Measurements from ENCODE around the gene ABCA2.

The ABCA2 gene

GRCh38 chr9:137050570-137050969, 22.5 kb upstream of the ABCA2 start:
- H3K9ac ChIP-seq (ENCODE audit: low read length) = no peak overlapping the region
- H3K4me3 ChIP-seq (ENCODE audit: low read length) = no peak overlapping the region
- peaks cover 3% of the 10 kb centered on the region for H3K4me1 ChIP-seq (ENCODE audit: control insufficient read depth, insufficient read depth, low read length)
- no peak for DNase-seq (ENCODE audit: low read depth)
- H3K36me3 ChIP-seq (ENCODE audit: control insufficient read depth, insufficient read depth, low read length, severe bottlenecking) = no peaks in the 10 kb centered on the region
- H3K27me3 ChIP-seq (replicated peaks; ENCODE audit: control insufficient read depth, insufficient read depth, low read length) = peaks cover 60% of the 10 kb centered on the region
- no peaks in the 10 kb centered on the region for H3K9me3 ChIP-seq (ENCODE audit: control insufficient read depth, low read length)

DNA sequence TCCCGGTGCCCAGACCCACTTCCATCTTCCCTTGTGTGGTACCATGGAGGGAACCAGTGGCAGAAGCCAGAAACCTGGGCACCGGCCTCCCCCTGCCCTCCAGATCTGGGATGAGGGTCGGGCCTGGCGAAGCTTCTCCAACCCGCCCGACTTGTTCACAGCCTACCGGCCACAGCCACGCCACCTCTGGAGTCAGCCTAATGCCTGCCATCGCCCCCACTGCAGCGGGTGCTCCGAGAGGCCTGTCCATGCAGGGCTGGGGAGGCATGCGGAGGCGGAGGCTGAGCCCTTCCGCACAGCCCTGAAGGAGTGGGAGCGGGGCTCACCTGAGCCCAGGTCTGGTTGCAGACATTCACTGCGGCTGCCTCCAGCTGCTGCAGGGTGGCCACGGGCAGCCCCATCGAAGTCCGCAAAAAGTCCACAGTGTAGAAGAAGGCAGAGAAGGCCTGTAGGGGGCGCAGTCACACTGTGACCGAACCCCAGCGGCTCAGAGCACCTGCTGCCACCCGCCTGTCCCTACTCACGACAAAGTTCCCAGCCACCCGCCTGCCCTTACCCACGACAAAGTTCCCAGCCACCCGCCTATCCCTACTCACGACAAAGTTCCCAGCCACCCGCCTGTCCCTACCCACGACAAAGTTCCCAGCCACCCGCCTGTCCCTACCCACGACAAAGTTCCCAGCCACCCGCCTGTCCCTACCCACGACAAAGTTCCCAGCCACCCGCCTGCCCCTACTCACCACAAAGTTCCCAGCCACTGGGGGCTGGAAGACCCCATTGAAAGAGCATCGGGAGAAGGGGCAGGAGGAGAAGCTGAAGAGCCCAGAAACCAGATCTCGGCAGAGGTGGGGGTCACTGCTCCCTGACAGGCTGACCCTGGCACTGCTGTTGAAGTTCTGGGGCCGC, 21.8 kb upstream of the ABCA2 start:
- Histone ChIP-seq H3K27me3 (replicated peaks; ENCODE audit: control insufficient read depth, insufficient read depth, low read length) (peaks cover 58% of the 10 kb centered on the region), H3K9ac (ENCODE audit: low read length) (no peak overlapping the region), H3K4me1 (ENCODE audit: control insufficient read depth, insufficient read depth, low read length) (peaks cover 8% of the 10 kb centered on the region), H3K36me3 (ENCODE audit: control insufficient read depth, insufficient read depth, low read length, severe bottlenecking) (no peaks in the 10 kb centered on the region), H3K4me3 (ENCODE audit: low read length) (no peak overlapping the region), H3K9me3 (ENCODE audit: control insufficient read depth, low read length) (no peaks in the 10 kb centered on the region)
- peak; percentile 84 for DNase-seq (ENCODE audit: low read depth)

GRCh38 chr9:137048655-137049543, 20.9 kb upstream of the ABCA2 start:
- H3K4me1 ChIP-seq (ENCODE audit: control insufficient read depth, insufficient read depth, low read length) = peaks cover 12% of the 10 kb centered on the region
- no peak for DNase-seq (ENCODE audit: low read depth)
- H3K36me3 ChIP-seq (ENCODE audit: control insufficient read depth, insufficient read depth, low read length, severe bottlenecking) = no peaks in the 10 kb centered on the region
- H3K9ac ChIP-seq (ENCODE audit: low read length) = no peak overlapping the region
- peaks cover 52% of the 10 kb centered on the region for H3K27me3 ChIP-seq (replicated peaks; ENCODE audit: control insufficient read depth, insufficient read depth, low read length)
- H3K9me3 ChIP-seq (ENCODE audit: control insufficient read depth, low read length) = no peaks in the 10 kb centered on the region
- H3K4me3 ChIP-seq (ENCODE audit: low read length) = no peak overlapping the region

- peak; percentile 91 for DNase-seq (ENCODE audit: low read depth)
- peaks cover 35% of the 10 kb centered on the region for H3K27me3 ChIP-seq (replicated peaks; ENCODE audit: control insufficient read depth, insufficient read depth, low read length)
- H3K36me3 ChIP-seq (ENCODE audit: control insufficient read depth, insufficient read depth, low read length, severe bottlenecking) = no peaks in the 10 kb centered on the region
- H3K9ac ChIP-seq (ENCODE audit: low read length) = peak within 1 kb of the TSS; percentile 82
- peak within 1 kb of the TSS; percentile 78 for H3K4me3 ChIP-seq (ENCODE audit: low read length)
- no peaks in the 10 kb centered on the region for H3K9me3 ChIP-seq (ENCODE audit: control insufficient read depth, low read length)
- H3K4me1 ChIP-seq (ENCODE audit: control insufficient read depth, insufficient read depth, low read length) = peaks cover 17% of the 10 kb centered on the region
Measured at GRCh38 chr9:137046088-137046787, 18.2 kb upstream of the ABCA2 start, which contains the start of gene NPDC1. Gene NPDC1 (minus strand): TSS chr9:137046177. CDS start chr9:137045989, 188 bp downstream.

GRCh38 chr9:137045294-137046087, 17.5 kb upstream of the ABCA2 start:
- peaks cover 28% of the 10 kb centered on the region for H3K27me3 ChIP-seq (replicated peaks; ENCODE audit: control insufficient read depth, insufficient read depth, low read length)
- DNase-seq (ENCODE audit: low read depth) = peak; percentile 70

GRCh38 chr9:137044502-137045177, 16.6 kb upstream of the ABCA2 start:
- no peak for DNase-seq (ENCODE audit: low read depth)
- H3K36me3 ChIP-seq (ENCODE audit: control insufficient read depth, insufficient read depth, low read length, severe bottlenecking) = peaks cover 5% of the 10 kb centered on the region
- H3K9me3 ChIP-seq (ENCODE audit: control insufficient read depth, low read length) = no peaks in the 10 kb centered on the region
- H3K9ac ChIP-seq (ENCODE audit: low read length) = peak overlapping the region; percentile 82
- peaks cover 17% of the 10 kb centered on the region for H3K4me1 ChIP-seq (ENCODE audit: control insufficient read depth, insufficient read depth, low read length)
- H3K4me3 ChIP-seq (ENCODE audit: low read length) = peak overlapping the region; percentile 78
- peaks cover 19% of the 10 kb centered on the region for H3K27me3 ChIP-seq (replicated peaks; ENCODE audit: control insufficient read depth, insufficient read depth, low read length)

More at GRCh38 chr9:137045294-137046087, 17.5 kb upstream of the ABCA2 start:
- peak overlapping the region; percentile 82 for H3K9ac ChIP-seq (ENCODE audit: low read length)
- H3K36me3 ChIP-seq (ENCODE audit: control insufficient read depth, insufficient read depth, low read length, severe bottlenecking) = no peaks in the 10 kb centered on the region
- H3K4me1 ChIP-seq (ENCODE audit: control insufficient read depth, insufficient read depth, low read length) = peaks cover 17% of the 10 kb centered on the region
- peak overlapping the region; percentile 78 for H3K4me3 ChIP-seq (ENCODE audit: low read length)
- no peaks in the 10 kb centered on the region for H3K9me3 ChIP-seq (ENCODE audit: control insufficient read depth, low read length)

DNA sequence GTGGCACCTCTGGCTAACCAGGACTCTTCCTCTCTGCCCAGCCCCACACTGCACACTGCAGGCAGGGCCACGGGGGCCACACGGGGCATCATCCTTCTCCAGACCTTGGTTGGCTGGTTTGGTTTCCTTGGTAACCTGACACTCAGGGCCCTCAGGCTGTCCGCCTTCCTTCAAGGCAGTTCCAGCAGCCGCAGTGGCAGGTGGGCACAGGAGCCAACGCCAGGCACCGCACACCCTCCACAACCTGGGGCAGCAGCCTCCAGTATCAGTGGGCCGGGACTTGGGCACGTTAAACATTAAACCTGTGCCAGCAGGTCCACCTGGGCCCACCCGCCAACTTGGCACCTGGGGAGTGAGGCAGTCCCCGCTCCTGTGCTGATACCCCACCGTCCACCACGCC, 16.0 kb upstream of the ABCA2 start:
- DNase-seq (ENCODE audit: low read depth) = no peak
- peaks cover 17% of the 10 kb centered on the region for H3K4me1 ChIP-seq (ENCODE audit: control insufficient read depth, insufficient read depth, low read length)
- peaks cover 11% of the 10 kb centered on the region for H3K36me3 ChIP-seq (ENCODE audit: control insufficient read depth, insufficient read depth, low read length, severe bottlenecking)
- peak overlapping the region; percentile 82 for H3K9ac ChIP-seq (ENCODE audit: low read length)
- no peaks in the 10 kb centered on the region for H3K9me3 ChIP-seq (ENCODE audit: control insufficient read depth, low read length)
- H3K4me3 ChIP-seq (ENCODE audit: low read length) = no peak overlapping the region
- H3K27me3 ChIP-seq (replicated peaks; ENCODE audit: control insufficient read depth, insufficient read depth, low read length) = peaks cover 13% of the 10 kb centered on the region

DNA sequence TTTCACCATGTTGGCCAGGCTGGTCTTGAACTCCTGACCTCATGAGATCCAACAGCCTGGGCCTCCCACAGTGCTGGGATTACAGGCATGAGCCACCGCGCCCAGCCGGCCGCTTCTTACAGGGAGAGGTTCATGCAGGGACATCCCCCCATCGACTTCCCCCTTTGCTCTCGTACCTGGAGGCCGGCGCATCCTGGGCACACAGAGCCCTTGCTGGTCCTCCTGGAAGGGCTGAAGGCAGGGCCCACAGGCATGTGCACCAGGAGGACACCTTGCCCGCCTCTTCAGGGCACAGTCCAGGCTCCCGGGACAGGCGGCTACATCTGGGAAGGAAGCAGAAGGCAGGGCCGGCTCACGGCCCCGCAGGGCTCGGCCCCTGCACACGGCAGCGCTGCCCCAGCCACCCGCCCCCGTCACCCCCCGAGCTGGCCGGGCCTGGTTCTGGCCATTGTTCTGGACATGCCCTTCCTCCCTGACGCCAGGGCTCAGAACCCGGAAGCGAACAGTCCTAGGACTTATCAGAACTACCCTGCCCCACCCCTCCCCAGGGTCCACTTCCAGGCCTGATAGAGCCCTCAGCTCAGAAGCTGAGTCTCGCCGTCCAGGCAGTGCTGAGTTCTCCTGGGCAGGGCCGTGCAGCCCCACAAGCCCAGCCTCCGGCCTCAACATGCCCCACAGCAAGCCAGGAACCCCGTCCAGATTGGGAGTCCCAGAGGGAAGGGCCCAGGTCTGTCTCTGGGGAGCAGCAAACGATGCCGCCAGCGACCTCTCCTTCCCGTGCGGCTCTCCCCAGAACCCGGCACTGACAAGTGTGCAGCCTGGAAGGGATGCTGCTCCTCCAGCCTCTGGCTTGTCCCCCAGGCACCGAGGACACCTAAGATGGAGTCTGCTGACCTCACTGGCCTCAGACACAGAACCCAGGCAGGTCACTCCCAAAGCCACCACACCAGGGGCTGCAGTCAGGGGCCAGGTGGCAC, 15.0 kb upstream of the ABCA2 start:
- Histone ChIP-seq H3K27me3 (replicated peaks; ENCODE audit: control insufficient read depth, insufficient read depth, low read length) (peaks cover 12% of the 10 kb centered on the region), H3K36me3 (ENCODE audit: control insufficient read depth, insufficient read depth, low read length, severe bottlenecking) (peaks cover 13% of the 10 kb centered on the region), H3K9ac (ENCODE audit: low read length) (peak overlapping the region; percentile 22), H3K4me3 (ENCODE audit: low read length) (no peak overlapping the region), H3K4me1 (ENCODE audit: control insufficient read depth, insufficient read depth, low read length) (peaks cover 17% of the 10 kb centered on the region), H3K9me3 (ENCODE audit: control insufficient read depth, low read length) (no peaks in the 10 kb centered on the region)
- no peak for DNase-seq (ENCODE audit: low read depth)

DNA sequence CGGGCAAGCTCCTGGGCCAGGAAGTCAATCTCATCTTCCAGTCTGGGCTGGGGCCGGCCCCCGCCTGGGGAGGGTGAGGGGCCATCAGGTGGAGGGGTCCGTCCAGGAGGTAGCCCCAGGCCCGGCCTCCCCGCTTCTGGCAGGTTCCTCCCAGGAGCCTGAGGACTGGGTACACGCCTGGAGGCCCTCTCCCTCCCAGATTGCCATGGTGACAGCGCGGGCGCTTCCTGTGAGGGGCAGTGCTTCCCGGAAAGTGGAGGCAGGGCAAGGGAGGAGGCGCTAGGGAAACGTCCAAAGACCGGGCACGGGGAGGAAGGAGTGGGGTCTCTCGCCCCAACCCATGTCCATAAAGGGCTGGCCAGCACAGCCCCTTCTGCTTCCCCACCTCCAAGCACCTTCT, 13.1 kb upstream of the ABCA2 start:
- DNase-seq (ENCODE audit: low read depth) = no peak
- Histone ChIP-seq H3K36me3 (ENCODE audit: control insufficient read depth, insufficient read depth, low read length, severe bottlenecking) (peaks cover 13% of the 10 kb centered on the region), H3K27me3 (replicated peaks; ENCODE audit: control insufficient read depth, insufficient read depth, low read length) (no peaks in the 10 kb centered on the region), H3K9me3 (ENCODE audit: control insufficient read depth, low read length) (no peaks in the 10 kb centered on the region), H3K9ac (ENCODE audit: low read length) (no peak overlapping the region), H3K4me1 (ENCODE audit: control insufficient read depth, insufficient read depth, low read length) (peaks cover 14% of the 10 kb centered on the region), H3K4me3 (ENCODE audit: low read length) (no peak overlapping the region)

All from adipocyte (in vitro differentiated cells).